GM23338 (cell line): ENCODE measurements around the gene ATAD2B. TPM values are rescaled to one million over a fixed set of nuclear protein-coding genes. Genes with fewer than 3 reads are reported as not detected.

Experiments
- ATAC-seq: fragments of 200-7000 bp; cut with Tn5 transposase; 3 replicates; pipeline ENCODE4 v1.9.1; 2020
- DNase-seq: peaks from one replicate; pipeline ENCODE4 v3.0.0-alpha.2; 2015; ENCODE audit warnings: low spot score
- H2AFZ ChIP-seq: fragments of 200-600 bp; sonication (generic); 2 replicates; pipeline ENCODE4 v1.8.0; 2016; ENCODE audit warnings: antibody characterized with exemption, mild to moderate bottlenecking, moderate library complexity
- H3F3A ChIP-seq: fragments of 200-600 bp; sonication (generic); replicated peaks from 2 replicates; pipeline ENCODE4 v1.8.0; 2017; ENCODE audit warnings: antibody characterized with exemption, mixed run types, low read depth
- H3K27ac ChIP-seq: fragments of 200-600 bp; sonication (generic); 2 replicates; pipeline ENCODE4 v1.6.1; 2016; ENCODE audit warnings: low read depth
- H3K27me3 ChIP-seq: fragments of 200-600 bp; sonication (generic); 2 replicates; pipeline ENCODE4 v1.8.0; 2016; ENCODE audit warnings: mild to moderate bottlenecking, mixed run types, moderate library complexity; ENCODE audit not compliant: insufficient read depth
- H3K36me3 ChIP-seq: fragments of 200-600 bp; sonication (generic); 2 replicates; pipeline ENCODE4 v1.8.0; 2016; ENCODE audit warnings: mild to moderate bottlenecking; ENCODE audit not compliant: insufficient read depth
- H3K4me1 ChIP-seq: fragments of 200-600 bp; sonication (generic); 2 replicates; pipeline ENCODE4 v1.8.0; 2016; ENCODE audit warnings: mild to moderate bottlenecking, moderate library complexity; ENCODE audit not compliant: insufficient read depth
- H3K4me2 ChIP-seq: fragments of 200-600 bp; sonication (generic); 2 replicates; pipeline ENCODE4 v1.7.1; 2017; ENCODE audit warnings: mixed run types
- H3K4me3 ChIP-seq: fragments of 200-600 bp; sonication (generic); 2 replicates; pipeline ENCODE4 v1.6.1; 2016; ENCODE audit warnings: mixed run types
- H3K79me2 ChIP-seq: fragments of 200-600 bp; sonication (generic); replicated peaks from 2 replicates; pipeline ENCODE4 v1.8.0; 2017; ENCODE audit warnings: mild to moderate bottlenecking; ENCODE audit not compliant: insufficient read depth
- H3K9me2 ChIP-seq: fragments of 200-600 bp; sonication (generic); 2 replicates; pipeline ENCODE4 v1.8.0; 2017; ENCODE audit not compliant: insufficient read depth
- H4K20me1 ChIP-seq: fragments of 200-600 bp; sonication (generic); replicated peaks from 2 replicates; pipeline ENCODE4 v1.8.0; 2017; ENCODE audit warnings: mild to moderate bottlenecking; ENCODE audit not compliant: insufficient read depth
- H3K27ac Mint-ChIP-seq: 2 replicates; pipeline ENCODE4 v1.8.0; 2020; ENCODE audit warnings: inconsistent platforms, mild to moderate bottlenecking, moderate library complexity, mixed read lengths
- H3K27me3 Mint-ChIP-seq: 3 replicates; pipeline ENCODE4 v1.8.0; 2022; ENCODE audit warnings: low read depth, mild to moderate bottlenecking, moderate library complexity, mixed read lengths, inconsistent platforms; ENCODE audit not compliant: insufficient read depth, poor library complexity
- H3K36me3 Mint-ChIP-seq: 3 replicates; pipeline ENCODE4 v1.8.0; 2021; ENCODE audit warnings: low read depth, mild to moderate bottlenecking, inconsistent platforms, moderate library complexity, mixed read lengths
- H3K4me1 Mint-ChIP-seq: 3 replicates; pipeline ENCODE4 v1.8.0; 2020; ENCODE audit warnings: mild to moderate bottlenecking, inconsistent platforms, mixed read lengths
- H3K4me3 Mint-ChIP-seq: 3 replicates; pipeline ENCODE4 v1.8.0; 2021; ENCODE audit warnings: moderate library complexity, mild to moderate bottlenecking, inconsistent platforms, mixed read lengths
- H3K9me3 Mint-ChIP-seq: 3 replicates; pipeline ENCODE4 v1.8.0; 2020; ENCODE audit warnings: moderate library complexity, mild to moderate bottlenecking, inconsistent platforms, mixed read lengths
- EZH2 ChIP-seq: fragments of 200-600 bp; sonication (generic); IDR thresholded peaks from one replicate; pipeline ENCODE4 v1.8.0; 2017; ENCODE audit warnings: antibody characterized with exemption, mild to moderate bottlenecking, low read depth; ENCODE audit not compliant: unreplicated experiment
- JUNB ChIP-seq: IDR thresholded peaks from one replicate; pipeline ENCODE4 v1.6.1; 2016; ENCODE audit warnings: antibody characterized with exemption; ENCODE audit not compliant: unreplicated experiment
- NANOG ChIP-seq: IDR thresholded peaks from 2 replicates; pipeline ENCODE4 v1.6.1; 2016; ENCODE audit warnings: antibody characterized with exemption, borderline replicate concordance
- POLR2AphosphoS5 ChIP-seq: IDR thresholded peaks from 2 replicates; pipeline ENCODE4 v1.6.1; 2016; ENCODE audit warnings: antibody characterized with exemption, low read depth
- ZNF331 ChIP-seq: fragments of 250-450 bp; sonication (Bioruptor Pico); IDR thresholded peaks from 2 replicates; pipeline ENCODE4 v1.5.0; 2020; ENCODE audit warnings: low read depth, mild to moderate bottlenecking, moderate library complexity
- polyA plus RNA-seq: library from polyadenylated mRNA; unstranded; fragments of >200 nt; fragmentation: Nextera tagmentation; extraction: Ambion mirVana; gene quantifications from 2 replicates; pipeline ENCODE4 v1.2.1, GENCODE V29; 2016
- total RNA-seq: library from RNA; depleted of rRNA; stranded (reverse); fragments of >200 nt; shearing (Covaris generic); gene quantifications from 2 replicates; pipeline ENCODE4 v1.2.3, GENCODE V29; 2014
- TF ChIP-seq, protein P1 (sequence below), 2 experiments: fragments of 200-600 bp in 1 of 2; sonication (generic) in 1 of 2; conservative IDR thresholded peaks; 2 replicates each; pipeline versions ENCODE4 v1.5.1 to v1.6.1; 2016 to 2017; ENCODE audit warnings: antibody characterized with exemption in 2 of 2, low read depth in 2 of 2, mild to moderate bottlenecking in 2 of 2, moderate library complexity in 1 of 2
- TF ChIP-seq, protein P2 (sequence below): IDR thresholded peaks from one replicate; pipeline ENCODE4 v1.6.1; 2018; ENCODE audit warnings: antibody characterized with exemption; ENCODE audit not compliant: unreplicated experiment
- TF ChIP-seq, protein P3 (sequence below): fragments of 250-450 bp; sonication (Bioruptor Pico); IDR thresholded peaks from 2 replicates; pipeline ENCODE4 v1.5.0; 2020; ENCODE audit warnings: mild to moderate bottlenecking, moderate library complexity

Gene ATAD2B
- total and polyA plus RNA-seq, 2 experiments from 2014 or later, result 12.4 to 19.3 TPM

DNA sequence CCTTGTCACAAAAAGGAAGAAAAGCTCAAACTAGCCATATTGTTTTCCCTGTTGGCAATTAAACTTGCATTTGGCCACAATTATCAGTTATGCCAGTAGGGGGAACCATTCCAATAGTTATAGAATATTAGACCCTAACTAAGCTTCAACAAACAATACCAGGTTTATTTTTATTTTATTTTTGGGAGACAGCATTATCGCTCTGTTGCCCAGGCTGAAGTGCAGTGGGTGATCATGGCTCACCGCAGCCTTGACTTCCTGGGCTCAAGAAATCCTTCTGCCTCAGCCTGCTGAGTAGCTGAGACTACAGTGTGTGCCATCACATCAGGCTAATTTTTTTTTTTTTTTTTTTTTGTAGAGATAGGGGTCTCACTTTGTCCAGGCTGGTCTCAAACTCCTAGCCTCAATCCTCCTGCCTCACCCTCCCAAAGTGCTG lies 102.1 kb downstream of the ATAD2B start:
- peak; percentile 34 for ATAC-seq
- Mint-ChIP-seq H3K4me3 (no peak overlapping the region), H3K27ac (no peak overlapping the region), H3K4me1 (no peaks in the 10 kb centered on the region), H3K27me3 (peaks cover 2% of the 10 kb centered on the region), H3K36me3 (no peaks in the 10 kb centered on the region), H3K9me3 (no peaks in the 10 kb centered on the region)
- Histone ChIP-seq H3K27me3 (no peaks in the 10 kb centered on the region), H2AFZ (no peak overlapping the region), H3K79me2 (no peaks in the 10 kb centered on the region), H3K27ac (no peak overlapping the region), H3F3A (no peaks in the 10 kb centered on the region), H3K4me2 (no peak overlapping the region), H3K4me1 (no peaks in the 10 kb centered on the region), H3K4me3 (no peak overlapping the region), H4K20me1 (no peaks in the 10 kb centered on the region), H3K36me3 (no peaks in the 10 kb centered on the region), H3K9me2 (no peaks in the 10 kb centered on the region)
- DNase-seq, result peak; percentile 70
- no peak for TF ChIP-seq POLR2AphosphoS5
- TF ChIP-seq, protein P1, sequence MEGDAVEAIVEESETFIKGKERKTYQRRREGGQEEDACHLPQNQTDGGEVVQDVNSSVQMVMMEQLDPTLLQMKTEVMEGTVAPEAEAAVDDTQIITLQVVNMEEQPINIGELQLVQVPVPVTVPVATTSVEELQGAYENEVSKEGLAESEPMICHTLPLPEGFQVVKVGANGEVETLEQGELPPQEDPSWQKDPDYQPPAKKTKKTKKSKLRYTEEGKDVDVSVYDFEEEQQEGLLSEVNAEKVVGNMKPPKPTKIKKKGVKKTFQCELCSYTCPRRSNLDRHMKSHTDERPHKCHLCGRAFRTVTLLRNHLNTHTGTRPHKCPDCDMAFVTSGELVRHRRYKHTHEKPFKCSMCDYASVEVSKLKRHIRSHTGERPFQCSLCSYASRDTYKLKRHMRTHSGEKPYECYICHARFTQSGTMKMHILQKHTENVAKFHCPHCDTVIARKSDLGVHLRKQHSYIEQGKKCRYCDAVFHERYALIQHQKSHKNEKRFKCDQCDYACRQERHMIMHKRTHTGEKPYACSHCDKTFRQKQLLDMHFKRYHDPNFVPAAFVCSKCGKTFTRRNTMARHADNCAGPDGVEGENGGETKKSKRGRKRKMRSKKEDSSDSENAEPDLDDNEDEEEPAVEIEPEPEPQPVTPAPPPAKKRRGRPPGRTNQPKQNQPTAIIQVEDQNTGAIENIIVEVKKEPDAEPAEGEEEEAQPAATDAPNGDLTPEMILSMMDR (conservative IDR thresholded peaks at IDR 0.05; ENCODE audit: low read depth in 2 of 2), result peak; percentile 61 to 93

DNA sequence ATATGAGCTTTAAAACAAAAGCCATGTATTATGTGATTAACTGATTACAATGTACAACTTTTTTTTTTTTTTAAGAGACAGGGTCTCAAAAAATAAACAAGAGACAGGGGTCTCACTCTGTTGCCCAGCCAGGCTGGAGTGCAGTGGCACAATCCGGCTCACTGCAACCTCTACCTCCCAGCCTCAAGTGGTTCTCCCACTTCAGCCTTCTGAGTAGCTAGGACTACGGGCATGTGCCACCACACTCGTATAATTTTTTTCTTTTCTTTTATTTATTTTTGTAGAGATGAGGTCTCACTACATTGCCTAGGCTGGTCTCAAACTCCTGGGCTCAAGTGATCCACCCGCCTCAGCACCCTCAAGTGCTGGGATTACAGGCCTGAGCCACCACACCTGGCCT lies 103.1 kb downstream of the ATAD2B start:
- no peaks in the 10 kb centered on the region for H3F3A ChIP-seq
- no peaks in the 10 kb centered on the region for H3K9me3 Mint-ChIP-seq
- ATAC-seq (no peak), DNase-seq (no peak)
- no peak overlapping the region for H3K4me2 ChIP-seq
- no peaks in the 10 kb centered on the region for H3K4me1 Mint-ChIP-seq
- no peaks in the 10 kb centered on the region for H3K36me3 Mint-ChIP-seq
- H3K27me3 ChIP-seq, result no peaks in the 10 kb centered on the region
- H3K36me3 ChIP-seq, result no peaks in the 10 kb centered on the region
- no peak overlapping the region for H3K4me3 Mint-ChIP-seq
- H3K27me3 Mint-ChIP-seq, result no peaks in the 10 kb centered on the region
- H3K27ac ChIP-seq, result no peak overlapping the region
- H3K4me3 ChIP-seq, result no peak overlapping the region
- no peaks in the 10 kb centered on the region for H3K9me2 ChIP-seq
- H3K79me2 ChIP-seq, result no peaks in the 10 kb centered on the region
- H2AFZ ChIP-seq, result no peak overlapping the region
- H3K27ac Mint-ChIP-seq, result no peak overlapping the region
- no peaks in the 10 kb centered on the region for H3K4me1 ChIP-seq
- no peaks in the 10 kb centered on the region for H4K20me1 ChIP-seq
- TF ChIP-seq, protein P2, sequence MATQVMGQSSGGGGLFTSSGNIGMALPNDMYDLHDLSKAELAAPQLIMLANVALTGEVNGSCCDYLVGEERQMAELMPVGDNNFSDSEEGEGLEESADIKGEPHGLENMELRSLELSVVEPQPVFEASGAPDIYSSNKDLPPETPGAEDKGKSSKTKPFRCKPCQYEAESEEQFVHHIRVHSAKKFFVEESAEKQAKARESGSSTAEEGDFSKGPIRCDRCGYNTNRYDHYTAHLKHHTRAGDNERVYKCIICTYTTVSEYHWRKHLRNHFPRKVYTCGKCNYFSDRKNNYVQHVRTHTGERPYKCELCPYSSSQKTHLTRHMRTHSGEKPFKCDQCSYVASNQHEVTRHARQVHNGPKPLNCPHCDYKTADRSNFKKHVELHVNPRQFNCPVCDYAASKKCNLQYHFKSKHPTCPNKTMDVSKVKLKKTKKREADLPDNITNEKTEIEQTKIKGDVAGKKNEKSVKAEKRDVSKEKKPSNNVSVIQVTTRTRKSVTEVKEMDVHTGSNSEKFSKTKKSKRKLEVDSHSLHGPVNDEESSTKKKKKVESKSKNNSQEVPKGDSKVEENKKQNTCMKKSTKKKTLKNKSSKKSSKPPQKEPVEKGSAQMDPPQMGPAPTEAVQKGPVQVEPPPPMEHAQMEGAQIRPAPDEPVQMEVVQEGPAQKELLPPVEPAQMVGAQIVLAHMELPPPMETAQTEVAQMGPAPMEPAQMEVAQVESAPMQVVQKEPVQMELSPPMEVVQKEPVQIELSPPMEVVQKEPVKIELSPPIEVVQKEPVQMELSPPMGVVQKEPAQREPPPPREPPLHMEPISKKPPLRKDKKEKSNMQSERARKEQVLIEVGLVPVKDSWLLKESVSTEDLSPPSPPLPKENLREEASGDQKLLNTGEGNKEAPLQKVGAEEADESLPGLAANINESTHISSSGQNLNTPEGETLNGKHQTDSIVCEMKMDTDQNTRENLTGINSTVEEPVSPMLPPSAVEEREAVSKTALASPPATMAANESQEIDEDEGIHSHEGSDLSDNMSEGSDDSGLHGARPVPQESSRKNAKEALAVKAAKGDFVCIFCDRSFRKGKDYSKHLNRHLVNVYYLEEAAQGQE, result no peak
- TF ChIP-seq NANOG, result no peak
- no peak for TF ChIP-seq POLR2AphosphoS5
- TF ChIP-seq JUNB, result no peak
- TF ChIP-seq, protein P1 (conservative IDR thresholded peaks at IDR 0.05; ENCODE audit: low read depth in 2 of 2), result no peak
- no peak for TF ChIP-seq ZNF331 (CRISPR knock-in tag)
- TF ChIP-seq, protein P3, sequence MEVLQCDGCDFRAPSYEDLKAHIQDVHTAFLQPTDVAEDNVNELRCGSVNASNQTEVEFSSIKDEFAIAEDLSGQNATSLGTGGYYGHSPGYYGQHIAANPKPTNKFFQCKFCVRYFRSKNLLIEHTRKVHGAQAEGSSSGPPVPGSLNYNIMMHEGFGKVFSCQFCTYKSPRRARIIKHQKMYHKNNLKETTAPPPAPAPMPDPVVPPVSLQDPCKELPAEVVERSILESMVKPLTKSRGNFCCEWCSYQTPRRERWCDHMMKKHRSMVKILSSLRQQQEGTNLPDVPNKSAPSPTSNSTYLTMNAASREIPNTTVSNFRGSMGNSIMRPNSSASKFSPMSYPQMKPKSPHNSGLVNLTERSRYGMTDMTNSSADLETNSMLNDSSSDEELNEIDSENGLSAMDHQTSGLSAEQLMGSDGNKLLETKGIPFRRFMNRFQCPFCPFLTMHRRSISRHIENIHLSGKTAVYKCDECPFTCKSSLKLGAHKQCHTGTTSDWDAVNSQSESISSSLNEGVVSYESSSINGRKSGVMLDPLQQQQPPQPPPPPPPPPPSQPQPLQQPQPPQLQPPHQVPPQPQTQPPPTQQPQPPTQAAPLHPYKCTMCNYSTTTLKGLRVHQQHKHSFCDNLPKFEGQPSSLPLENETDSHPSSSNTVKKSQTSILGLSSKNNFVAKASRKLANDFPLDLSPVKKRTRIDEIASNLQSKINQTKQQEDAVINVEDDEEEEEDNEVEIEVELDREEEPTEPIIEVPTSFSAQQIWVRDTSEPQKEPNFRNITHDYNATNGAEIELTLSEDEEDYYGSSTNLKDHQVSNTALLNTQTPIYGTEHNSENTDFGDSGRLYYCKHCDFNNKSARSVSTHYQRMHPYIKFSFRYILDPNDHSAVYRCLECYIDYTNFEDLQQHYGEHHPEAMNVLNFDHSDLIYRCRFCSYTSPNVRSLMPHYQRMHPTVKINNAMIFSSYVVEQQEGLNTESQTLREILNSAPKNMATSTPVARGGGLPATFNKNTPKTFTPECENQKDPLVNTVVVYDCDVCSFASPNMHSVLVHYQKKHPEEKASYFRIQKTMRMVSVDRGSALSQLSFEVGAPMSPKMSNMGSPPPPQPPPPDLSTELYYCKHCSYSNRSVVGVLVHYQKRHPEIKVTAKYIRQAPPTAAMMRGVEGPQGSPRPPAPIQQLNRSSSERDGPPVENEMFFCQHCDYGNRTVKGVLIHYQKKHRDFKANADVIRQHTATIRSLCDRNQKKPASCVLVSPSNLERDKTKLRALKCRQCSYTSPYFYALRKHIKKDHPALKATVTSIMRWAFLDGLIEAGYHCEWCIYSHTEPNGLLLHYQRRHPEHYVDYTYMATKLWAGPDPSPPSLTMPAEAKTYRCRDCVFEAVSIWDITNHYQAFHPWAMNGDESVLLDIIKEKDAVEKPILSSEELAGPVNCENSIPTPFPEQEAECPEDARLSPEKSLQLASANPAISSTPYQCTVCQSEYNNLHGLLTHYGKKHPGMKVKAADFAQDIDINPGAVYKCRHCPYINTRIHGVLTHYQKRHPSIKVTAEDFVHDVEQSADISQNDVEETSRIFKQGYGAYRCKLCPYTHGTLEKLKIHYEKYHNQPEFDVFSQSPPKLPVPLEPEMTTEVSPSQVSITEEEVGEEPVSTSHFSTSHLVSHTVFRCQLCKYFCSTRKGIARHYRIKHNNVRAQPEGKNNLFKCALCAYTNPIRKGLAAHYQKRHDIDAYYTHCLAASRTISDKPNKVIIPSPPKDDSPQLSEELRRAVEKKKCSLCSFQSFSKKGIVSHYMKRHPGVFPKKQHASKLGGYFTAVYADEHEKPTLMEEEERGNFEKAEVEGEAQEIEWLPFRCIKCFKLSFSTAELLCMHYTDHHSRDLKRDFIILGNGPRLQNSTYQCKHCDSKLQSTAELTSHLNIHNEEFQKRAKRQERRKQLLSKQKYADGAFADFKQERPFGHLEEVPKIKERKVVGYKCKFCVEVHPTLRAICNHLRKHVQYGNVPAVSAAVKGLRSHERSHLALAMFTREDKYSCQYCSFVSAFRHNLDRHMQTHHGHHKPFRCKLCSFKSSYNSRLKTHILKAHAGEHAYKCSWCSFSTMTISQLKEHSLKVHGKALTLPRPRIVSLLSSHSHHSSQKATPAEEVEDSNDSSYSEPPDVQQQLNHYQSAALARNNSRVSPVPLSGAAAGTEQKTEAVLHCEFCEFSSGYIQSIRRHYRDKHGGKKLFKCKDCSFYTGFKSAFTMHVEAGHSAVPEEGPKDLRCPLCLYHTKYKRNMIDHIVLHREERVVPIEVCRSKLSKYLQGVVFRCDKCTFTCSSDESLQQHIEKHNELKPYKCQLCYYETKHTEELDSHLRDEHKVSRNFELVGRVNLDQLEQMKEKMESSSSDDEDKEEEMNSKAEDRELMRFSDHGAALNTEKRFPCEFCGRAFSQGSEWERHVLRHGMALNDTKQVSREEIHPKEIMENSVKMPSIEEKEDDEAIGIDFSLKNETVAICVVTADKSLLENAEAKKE (CRISPR knock-in tag), result no peak
- no peak for TF ChIP-seq EZH2
